HFFc6 (cell line): Measurements from ENCODE around the gene GTPBP8. TPM values are rescaled to one million over a fixed set of nuclear protein-coding genes. Genes with fewer than 3 reads are reported as not detected.
A peak's percentile ranks its signal among the peaks of the same experiment; 100 is the strongest.

Experiments used
- DNase-seq: peaks from one replicate; pipeline ENCODE4 v3.0.0-alpha.2; 2018
- H3K27ac Mint-ChIP-seq: 2 replicates; pipeline ENCODE4 v1.8.0; 2020; ENCODE audit warnings: mild to moderate bottlenecking, mixed read lengths
- H3K27me3 Mint-ChIP-seq: 2 replicates; pipeline ENCODE4 v1.8.0; 2021; ENCODE audit warnings: mild to moderate bottlenecking, moderate library complexity, mixed read lengths; ENCODE audit not compliant: insufficient read depth
- H3K36me3 Mint-ChIP-seq: 2 replicates; pipeline ENCODE4 v1.8.0; 2021; ENCODE audit warnings: low read depth, mixed read lengths
- H3K4me1 Mint-ChIP-seq: 2 replicates; pipeline ENCODE4 v1.8.0; 2020; ENCODE audit warnings: low read depth, mixed read lengths
- H3K4me3 Mint-ChIP-seq: 2 replicates; pipeline ENCODE4 v1.8.0; 2020; ENCODE audit warnings: mild to moderate bottlenecking, moderate library complexity, mixed read lengths
- H3K9me3 Mint-ChIP-seq: 2 replicates; pipeline ENCODE4 v1.8.0; 2020; ENCODE audit warnings: mild to moderate bottlenecking, mixed read lengths
- CTCF ChIP-seq: fragments of 200-600 bp; sonication (generic); IDR thresholded peaks from 2 replicates; pipeline ENCODE4 v1.5.0; 2021; ENCODE audit warnings: antibody characterized with exemption, mild to moderate bottlenecking
- total RNA-seq, 6 experiments: library from RNA; stranded (reverse); fragmentation: NEBNext Ultra II Directional; extraction: Animal tissue kit (Norgen Biotek cat#: 25700); gene quantifications; 2 replicates in 1 of 6; 3 replicates in 5 of 6; pipeline ENCODE4 v1.2.3, GENCODE V29; 2021

The GTPBP8 gene
- total RNA-seq, 6 experiments from 2014 or later: 12.3 to 16.8 (median 14.8) TPM

GRCh38 chr3:112995800-112996199 lies 5.0 kb downstream of the GTPBP8 start:
- no peak for TF ChIP-seq CTCF
- Mint-ChIP-seq H3K4me3 (no peak overlapping the region), H3K36me3 (peaks cover 5% of the 10 kb centered on the region; the same call in 1 of the 2 replicates), H3K9me3 (no peaks in the 10 kb centered on the region), H3K27me3 (no peaks in the 10 kb centered on the region), H3K27ac (no peak overlapping the region), H3K4me1 (peaks cover 30% of the 10 kb centered on the region)
- no peak for DNase-seq

- no peak for DNase-seq
- Mint-ChIP-seq H3K27ac (no peak overlapping the region), H3K4me1 (peaks cover 4% of the 10 kb centered on the region), H3K36me3 (peaks cover 20% of the 10 kb centered on the region), H3K27me3 (peaks cover 2% of the 10 kb centered on the region; the same call in 1 of the 2 replicates), H3K4me3 (no peak overlapping the region), H3K9me3 (no peaks in the 10 kb centered on the region)
- TF ChIP-seq CTCF: no peak
These were observed 9.9 kb downstream of the GTPBP8 start for GRCh38 chr3:113000691-113001090.

GRCh38 chr3:113002037-113002436 lies 11.3 kb downstream of the GTPBP8 start:
- TF ChIP-seq CTCF: no peak
- Mint-ChIP-seq H3K27ac (0 out of 2 replicates have a peak overlapping the region, but pooled peaks have one; percentile 17), H3K27me3 (peaks cover 2% of the 10 kb centered on the region; the same call in 1 of the 2 replicates), H3K9me3 (no peaks in the 10 kb centered on the region), H3K4me3 (no peak overlapping the region), H3K36me3 (peaks cover 24% of the 10 kb centered on the region), H3K4me1 (peaks cover 4% of the 10 kb centered on the region)
- DNase-seq: no peak

- 0 out of 2 replicates have a peak overlapping the region, but pooled peaks have one; percentile 17 for H3K27ac Mint-ChIP-seq
- peaks cover 30% of the 10 kb centered on the region for H3K36me3 Mint-ChIP-seq
- H3K9me3 Mint-ChIP-seq: no peaks in the 10 kb centered on the region
- H3K4me1 Mint-ChIP-seq: peaks cover 6% of the 10 kb centered on the region
- H3K4me3 Mint-ChIP-seq: no peak overlapping the region
- peaks cover 2% of the 10 kb centered on the region; the same call in 1 of the 2 replicates for H3K27me3 Mint-ChIP-seq
- TF ChIP-seq CTCF: no peak
- no peak for DNase-seq
These were observed 11.9 kb downstream of the GTPBP8 start for GRCh38 chr3:113002679-113003078.

GRCh38 chr3:113005611-113006010 lies 14.8 kb downstream of the GTPBP8 start:
- peaks cover 2% of the 10 kb centered on the region; the same call in 1 of the 2 replicates for H3K27me3 Mint-ChIP-seq
- no peak for TF ChIP-seq CTCF
- H3K9me3 Mint-ChIP-seq: no peaks in the 10 kb centered on the region
- H3K27ac Mint-ChIP-seq: no peak overlapping the region
- no peak overlapping the region for H3K4me3 Mint-ChIP-seq
- peaks cover 36% of the 10 kb centered on the region for H3K36me3 Mint-ChIP-seq
- H3K4me1 Mint-ChIP-seq: peaks cover 14% of the 10 kb centered on the region
- no peak for DNase-seq
